H1 (cell line): Measurements from ENCODE around the gene ACY1. TPM values are rescaled to one million over a fixed set of nuclear protein-coding genes. Genes with fewer than 3 reads are reported as not detected.

Experiments used
- BACH1 ChIP-seq: IDR thresholded peaks from 2 replicates; pipeline ENCODE4 v1.6.1; 2012; ENCODE audit warnings: low read length, improper control_type of control experiment
- BRCA1 ChIP-seq: IDR thresholded peaks from 2 replicates; pipeline ENCODE4 v1.6.1; 2012; ENCODE audit warnings: low read depth, low read length, improper control_type of control experiment
- CHD2 ChIP-seq: IDR thresholded peaks from 2 replicates; pipeline ENCODE4 v1.6.1; 2012; ENCODE audit warnings: low read length, improper control_type of control experiment
- CTBP2 ChIP-seq: IDR thresholded peaks from 2 replicates; pipeline ENCODE4 v1.7.0; 2011; ENCODE audit warnings: borderline replicate concordance, mild to moderate bottlenecking, moderate library complexity, mixed read lengths, low read length; ENCODE audit not compliant: insufficient read depth, insufficient read length
- EGR1 ChIP-seq: IDR thresholded peaks from 2 replicates; pipeline ENCODE4 v1.6.1; 2011; ENCODE audit warnings: low read depth, low read length, borderline replicate concordance
- EP300 ChIP-seq, 2 experiments: IDR thresholded peaks; 1 replicate in 1 of 2; 2 replicates in 1 of 2; pipeline ENCODE4 v1.6.1; 2011 to 2012; ENCODE audit warnings: low read depth in 2 of 2, low read length in 2 of 2, mild to moderate bottlenecking in 2 of 2, borderline replicate concordance in 1 of 2, inconsistent platforms in 1 of 2, moderate library complexity in 1 of 2
- HDAC6 ChIP-seq: IDR thresholded peaks from one replicate; pipeline ENCODE4 v1.7.1; 2012; ENCODE audit warnings: low read depth, mild to moderate bottlenecking, inconsistent platforms, low read length, moderate library complexity
- KDM4A ChIP-seq: IDR thresholded peaks from one replicate; pipeline ENCODE4 v1.7.1; 2012; ENCODE audit warnings: low read depth, mild to moderate bottlenecking, moderate library complexity, low read length, inconsistent platforms; ENCODE audit not compliant: severe bottlenecking
- NRF1 ChIP-seq: IDR thresholded peaks from 2 replicates; pipeline ENCODE4 v1.6.1; 2011; ENCODE audit warnings: mild to moderate bottlenecking, low read depth, low read length, improper control_type of control experiment
- PHF8 ChIP-seq: fragments of 200-600 bp; sonication (generic); conservative IDR thresholded peaks from 2 replicates; pipeline ENCODE4 v1.7.1; 2012; ENCODE audit warnings: low read depth, mild to moderate bottlenecking, inconsistent platforms, low read length, moderate library complexity
- POLR2A ChIP-seq, 2 experiments: IDR thresholded peaks; 1 replicate in 1 of 2; 2 replicates in 1 of 2; pipeline ENCODE4 v1.6.1; 2011; ENCODE audit warnings: low read depth in 2 of 2, low read length in 2 of 2, mild to moderate bottlenecking in 2 of 2; ENCODE audit errors: control extremely low read depth in 1 of 2
- RFX5 ChIP-seq: IDR thresholded peaks from 2 replicates; pipeline ENCODE4 v1.6.1; 2011; ENCODE audit warnings: low read depth, low read length, improper control_type of control experiment, borderline replicate concordance
- SIX5 ChIP-seq: IDR thresholded peaks from 2 replicates; pipeline ENCODE4 v1.6.1; 2011; ENCODE audit warnings: mild to moderate bottlenecking, low read depth, low read length
- SP4 ChIP-seq: IDR thresholded peaks from 2 replicates; pipeline ENCODE4 v1.6.1; 2012; ENCODE audit warnings: low read length, inconsistent platforms
- SRF ChIP-seq: IDR thresholded peaks from 2 replicates; pipeline ENCODE4 v1.6.1; 2011; ENCODE audit warnings: mild to moderate bottlenecking, low read depth, low read length, moderate library complexity
- TAF7 ChIP-seq: optimal IDR thresholded peaks from 2 replicates; pipeline ENCODE3; 2011; ENCODE audit warnings: low read depth, mild to moderate bottlenecking, inconsistent platforms, low read length, moderate library complexity, borderline replicate concordance
- ZNF274 ChIP-seq: IDR thresholded peaks from 2 replicates; pipeline ENCODE4 v1.7.0; 2012; ENCODE audit warnings: low read length, borderline replicate concordance; ENCODE audit errors: extremely low read depth
- polyA plus RNA-seq, 7 experiments: library from polyadenylated mRNA; depleted of rRNA in 3 of 7; stranded (reverse) in 5 of 7; unstranded in 2 of 7; fragments of >200 nt in 5 of 7; fragments of 200-250 nt in 2 of 7; gene quantifications; 1 replicate in 5 of 7; 2 replicates in 1 of 7; 4 replicates in 1 of 7; pipeline versions ENCODE4 v1.2.1 to v1.2.3, GENCODE V29; 2011 to 2013; ENCODE audit warnings: missing spikeins in 2 of 7, mixed read lengths in 2 of 7
- total RNA-seq: library from RNA; stranded (reverse); fragmentation: NEBNext Ultra II Directional; extraction: Animal tissue kit (Norgen Biotek cat#: 25700); gene quantifications from 2 replicates; pipeline ENCODE4 v1.2.1, GENCODE V29; 2021
- TF ChIP-seq, protein P1 (sequence below): IDR thresholded peaks from 2 replicates; pipeline ENCODE4 v1.6.1; 2011; ENCODE audit warnings: low read length, improper control_type of control experiment
- TF ChIP-seq, protein P2 (sequence below): IDR thresholded peaks from 2 replicates; pipeline ENCODE4 v1.6.1; 2012; ENCODE audit warnings: low read length, inconsistent platforms
- TF ChIP-seq, protein P3 (sequence below): IDR thresholded peaks from 2 replicates; pipeline ENCODE4 v1.6.1; 2011; ENCODE audit warnings: low read depth, mild to moderate bottlenecking, low read length; ENCODE audit not compliant: insufficient read depth

Gene ACY1
- total and polyA plus RNA-seq, 2 of the 8 experiments (the other 6 are each of a cell fraction or from before 2014, with no cell fraction given) = 48.3 to 113 TPM

DNA sequence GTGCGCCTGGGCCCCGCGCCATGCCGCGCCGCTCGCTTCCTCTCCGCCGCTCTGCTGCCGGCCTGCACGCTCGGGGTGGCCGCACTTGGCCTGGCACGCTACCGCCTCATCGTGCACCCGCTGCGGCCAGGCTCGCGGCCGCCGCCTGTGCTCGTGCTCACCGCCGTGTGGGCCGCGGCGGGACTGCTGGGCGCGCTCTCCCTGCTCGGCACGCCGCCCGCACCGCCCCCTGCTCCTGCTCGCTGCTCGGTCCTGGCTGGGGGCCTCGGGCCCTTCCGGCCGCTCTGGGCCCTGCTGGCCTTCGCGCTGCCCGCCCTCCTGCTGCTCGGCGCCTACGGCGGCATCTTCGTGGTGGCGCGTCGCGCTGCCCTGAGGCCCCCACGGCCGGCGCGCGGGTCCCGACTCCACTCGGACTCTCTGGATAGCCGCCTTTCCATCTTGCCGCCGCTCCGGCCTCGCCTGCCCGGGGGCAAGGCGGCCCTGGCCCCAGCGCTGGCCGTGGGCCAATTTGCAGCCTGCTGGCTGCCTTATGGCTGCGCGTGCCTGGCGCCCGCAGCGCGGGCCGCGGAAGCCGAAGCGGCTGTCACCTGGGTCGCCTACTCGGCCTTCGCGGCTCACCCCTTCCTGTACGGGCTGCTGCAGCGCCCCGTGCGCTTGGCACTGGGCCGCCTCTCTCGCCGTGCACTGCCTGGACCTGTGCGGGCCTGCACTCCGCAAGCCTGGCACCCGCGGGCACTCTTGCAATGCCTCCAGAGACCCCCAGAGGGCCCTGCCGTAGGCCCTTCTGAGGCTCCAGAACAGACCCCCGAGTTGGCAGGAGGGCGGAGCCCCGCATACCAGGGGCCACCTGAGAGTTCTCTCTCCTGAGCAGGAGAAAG lies 27.2 kb upstream of the ACY1 start (continued):
- TF ChIP-seq SIX5 (no peak), CTBP2 (peak; percentile 61), RFX5 (no peak), SP4 (no peak), NRF1 (no peak), EGR1 (no peak), BACH1 (no peak), SRF (no peak), ZNF274 (no peak), TAF7 (peak; percentile 18), BRCA1 (no peak), CHD2 (no peak), EP300 (IDR thresholded peaks at IDR 0.05; ENCODE audit: borderline replicate concordance in 1 of 2, low read depth in 2 of 2, low read length in 2 of 2) (0 out of 3 replicates have a peak, but pooled peaks of 1 of the 2 experiments have one; percentile 18), HDAC6 (no peak), PHF8 (0 out of 2 replicates have a peak, but pooled peaks have one; percentile 18), POLR2A (IDR thresholded peaks at IDR 0.05; ENCODE audit: control extremely low read depth in 1 of 2, low read depth in 2 of 2, low read length in 2 of 2) (peak in 1 of 2 experiments; percentile 6; a peak in 1 of 3 replicates), KDM4A (peak; percentile 94)
- TF ChIP-seq, protein P1, sequence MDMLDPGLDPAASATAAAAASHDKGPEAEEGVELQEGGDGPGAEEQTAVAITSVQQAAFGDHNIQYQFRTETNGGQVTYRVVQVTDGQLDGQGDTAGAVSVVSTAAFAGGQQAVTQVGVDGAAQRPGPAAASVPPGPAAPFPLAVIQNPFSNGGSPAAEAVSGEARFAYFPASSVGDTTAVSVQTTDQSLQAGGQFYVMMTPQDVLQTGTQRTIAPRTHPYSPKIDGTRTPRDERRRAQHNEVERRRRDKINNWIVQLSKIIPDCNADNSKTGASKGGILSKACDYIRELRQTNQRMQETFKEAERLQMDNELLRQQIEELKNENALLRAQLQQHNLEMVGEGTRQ = no peak
- TF ChIP-seq, protein P2, sequence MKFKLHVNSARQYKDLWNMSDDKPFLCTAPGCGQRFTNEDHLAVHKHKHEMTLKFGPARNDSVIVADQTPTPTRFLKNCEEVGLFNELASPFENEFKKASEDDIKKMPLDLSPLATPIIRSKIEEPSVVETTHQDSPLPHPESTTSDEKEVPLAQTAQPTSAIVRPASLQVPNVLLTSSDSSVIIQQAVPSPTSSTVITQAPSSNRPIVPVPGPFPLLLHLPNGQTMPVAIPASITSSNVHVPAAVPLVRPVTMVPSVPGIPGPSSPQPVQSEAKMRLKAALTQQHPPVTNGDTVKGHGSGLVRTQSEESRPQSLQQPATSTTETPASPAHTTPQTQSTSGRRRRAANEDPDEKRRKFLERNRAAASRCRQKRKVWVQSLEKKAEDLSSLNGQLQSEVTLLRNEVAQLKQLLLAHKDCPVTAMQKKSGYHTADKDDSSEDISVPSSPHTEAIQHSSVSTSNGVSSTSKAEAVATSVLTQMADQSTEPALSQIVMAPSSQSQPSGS = no peak
- TF ChIP-seq, protein P3, sequence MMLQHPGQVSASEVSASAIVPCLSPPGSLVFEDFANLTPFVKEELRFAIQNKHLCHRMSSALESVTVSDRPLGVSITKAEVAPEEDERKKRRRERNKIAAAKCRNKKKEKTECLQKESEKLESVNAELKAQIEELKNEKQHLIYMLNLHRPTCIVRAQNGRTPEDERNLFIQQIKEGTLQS = no peak
